HL-60 (cell line): ENCODE results near the gene FOS.

ENCODE experiments used
- GABPA ChIP-seq: IDR thresholded peaks from 2 replicates; pipeline ENCODE4 v1.6.1; 2012; ENCODE audit warnings: low read depth
- POLR2AphosphoS5 ChIP-seq: IDR thresholded peaks from 2 replicates; pipeline ENCODE4 v1.6.1; 2012; ENCODE audit warnings: low read depth
- SPI1 ChIP-seq: IDR thresholded peaks from 2 replicates; pipeline ENCODE4 v1.6.1; 2012; ENCODE audit warnings: low read depth, mild to moderate bottlenecking, borderline replicate concordance
- TF ChIP-seq, protein P1 (sequence below): IDR thresholded peaks from one replicate; pipeline ENCODE4 v1.5.1; 2011; ENCODE audit warnings: low read length, control low read depth, inconsistent platforms; ENCODE audit not compliant: insufficient read depth
- TF ChIP-seq, protein P2 (sequence below): IDR thresholded peaks from 2 replicates; pipeline ENCODE4 v1.6.1; 2012; ENCODE audit warnings: low read depth; ENCODE audit not compliant: insufficient replicate concordance

DNA sequence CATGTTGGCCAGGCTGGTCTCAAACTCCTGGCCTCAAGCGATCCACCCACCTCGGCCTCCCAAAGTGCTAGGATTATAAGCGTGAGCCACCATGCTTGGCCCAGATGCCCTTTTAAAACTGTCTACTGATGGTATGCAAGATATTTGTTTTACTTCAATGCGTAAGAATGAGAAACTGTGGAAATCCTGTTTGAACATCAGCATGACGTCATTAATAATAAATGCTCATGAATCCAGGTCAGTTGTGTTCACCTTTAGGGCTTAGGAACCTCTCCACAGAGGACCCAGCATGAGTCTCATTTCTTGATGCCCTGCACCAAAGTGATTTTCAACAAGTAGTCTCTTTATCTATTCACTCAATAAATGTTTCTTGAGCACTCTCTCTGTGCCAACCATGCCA, 34.5 kb upstream of the FOS start:
- TF ChIP-seq, protein P1, sequence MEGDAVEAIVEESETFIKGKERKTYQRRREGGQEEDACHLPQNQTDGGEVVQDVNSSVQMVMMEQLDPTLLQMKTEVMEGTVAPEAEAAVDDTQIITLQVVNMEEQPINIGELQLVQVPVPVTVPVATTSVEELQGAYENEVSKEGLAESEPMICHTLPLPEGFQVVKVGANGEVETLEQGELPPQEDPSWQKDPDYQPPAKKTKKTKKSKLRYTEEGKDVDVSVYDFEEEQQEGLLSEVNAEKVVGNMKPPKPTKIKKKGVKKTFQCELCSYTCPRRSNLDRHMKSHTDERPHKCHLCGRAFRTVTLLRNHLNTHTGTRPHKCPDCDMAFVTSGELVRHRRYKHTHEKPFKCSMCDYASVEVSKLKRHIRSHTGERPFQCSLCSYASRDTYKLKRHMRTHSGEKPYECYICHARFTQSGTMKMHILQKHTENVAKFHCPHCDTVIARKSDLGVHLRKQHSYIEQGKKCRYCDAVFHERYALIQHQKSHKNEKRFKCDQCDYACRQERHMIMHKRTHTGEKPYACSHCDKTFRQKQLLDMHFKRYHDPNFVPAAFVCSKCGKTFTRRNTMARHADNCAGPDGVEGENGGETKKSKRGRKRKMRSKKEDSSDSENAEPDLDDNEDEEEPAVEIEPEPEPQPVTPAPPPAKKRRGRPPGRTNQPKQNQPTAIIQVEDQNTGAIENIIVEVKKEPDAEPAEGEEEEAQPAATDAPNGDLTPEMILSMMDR: no peak
- TF ChIP-seq, protein P2, sequence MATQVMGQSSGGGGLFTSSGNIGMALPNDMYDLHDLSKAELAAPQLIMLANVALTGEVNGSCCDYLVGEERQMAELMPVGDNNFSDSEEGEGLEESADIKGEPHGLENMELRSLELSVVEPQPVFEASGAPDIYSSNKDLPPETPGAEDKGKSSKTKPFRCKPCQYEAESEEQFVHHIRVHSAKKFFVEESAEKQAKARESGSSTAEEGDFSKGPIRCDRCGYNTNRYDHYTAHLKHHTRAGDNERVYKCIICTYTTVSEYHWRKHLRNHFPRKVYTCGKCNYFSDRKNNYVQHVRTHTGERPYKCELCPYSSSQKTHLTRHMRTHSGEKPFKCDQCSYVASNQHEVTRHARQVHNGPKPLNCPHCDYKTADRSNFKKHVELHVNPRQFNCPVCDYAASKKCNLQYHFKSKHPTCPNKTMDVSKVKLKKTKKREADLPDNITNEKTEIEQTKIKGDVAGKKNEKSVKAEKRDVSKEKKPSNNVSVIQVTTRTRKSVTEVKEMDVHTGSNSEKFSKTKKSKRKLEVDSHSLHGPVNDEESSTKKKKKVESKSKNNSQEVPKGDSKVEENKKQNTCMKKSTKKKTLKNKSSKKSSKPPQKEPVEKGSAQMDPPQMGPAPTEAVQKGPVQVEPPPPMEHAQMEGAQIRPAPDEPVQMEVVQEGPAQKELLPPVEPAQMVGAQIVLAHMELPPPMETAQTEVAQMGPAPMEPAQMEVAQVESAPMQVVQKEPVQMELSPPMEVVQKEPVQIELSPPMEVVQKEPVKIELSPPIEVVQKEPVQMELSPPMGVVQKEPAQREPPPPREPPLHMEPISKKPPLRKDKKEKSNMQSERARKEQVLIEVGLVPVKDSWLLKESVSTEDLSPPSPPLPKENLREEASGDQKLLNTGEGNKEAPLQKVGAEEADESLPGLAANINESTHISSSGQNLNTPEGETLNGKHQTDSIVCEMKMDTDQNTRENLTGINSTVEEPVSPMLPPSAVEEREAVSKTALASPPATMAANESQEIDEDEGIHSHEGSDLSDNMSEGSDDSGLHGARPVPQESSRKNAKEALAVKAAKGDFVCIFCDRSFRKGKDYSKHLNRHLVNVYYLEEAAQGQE: no peak
- TF ChIP-seq GABPA (no peak), POLR2AphosphoS5 (no peak), SPI1 (no peak)
